GM21529 (cell line): ENCODE results near the gene ACTBL2.
"Not testable (repeated sequence)": the region's sequence is repeated elsewhere in the genome, so short reads cannot be mapped to it uniquely, and the experiment has no call there.

ENCODE experiments used
- ATAC-seq: cut with Tn5 transposase; IDR thresholded peaks from one replicate; pipeline ENCODE4 v1.9.1; 2021; ENCODE audit not compliant: unreplicated experiment

Gene ACTBL2

DNA sequence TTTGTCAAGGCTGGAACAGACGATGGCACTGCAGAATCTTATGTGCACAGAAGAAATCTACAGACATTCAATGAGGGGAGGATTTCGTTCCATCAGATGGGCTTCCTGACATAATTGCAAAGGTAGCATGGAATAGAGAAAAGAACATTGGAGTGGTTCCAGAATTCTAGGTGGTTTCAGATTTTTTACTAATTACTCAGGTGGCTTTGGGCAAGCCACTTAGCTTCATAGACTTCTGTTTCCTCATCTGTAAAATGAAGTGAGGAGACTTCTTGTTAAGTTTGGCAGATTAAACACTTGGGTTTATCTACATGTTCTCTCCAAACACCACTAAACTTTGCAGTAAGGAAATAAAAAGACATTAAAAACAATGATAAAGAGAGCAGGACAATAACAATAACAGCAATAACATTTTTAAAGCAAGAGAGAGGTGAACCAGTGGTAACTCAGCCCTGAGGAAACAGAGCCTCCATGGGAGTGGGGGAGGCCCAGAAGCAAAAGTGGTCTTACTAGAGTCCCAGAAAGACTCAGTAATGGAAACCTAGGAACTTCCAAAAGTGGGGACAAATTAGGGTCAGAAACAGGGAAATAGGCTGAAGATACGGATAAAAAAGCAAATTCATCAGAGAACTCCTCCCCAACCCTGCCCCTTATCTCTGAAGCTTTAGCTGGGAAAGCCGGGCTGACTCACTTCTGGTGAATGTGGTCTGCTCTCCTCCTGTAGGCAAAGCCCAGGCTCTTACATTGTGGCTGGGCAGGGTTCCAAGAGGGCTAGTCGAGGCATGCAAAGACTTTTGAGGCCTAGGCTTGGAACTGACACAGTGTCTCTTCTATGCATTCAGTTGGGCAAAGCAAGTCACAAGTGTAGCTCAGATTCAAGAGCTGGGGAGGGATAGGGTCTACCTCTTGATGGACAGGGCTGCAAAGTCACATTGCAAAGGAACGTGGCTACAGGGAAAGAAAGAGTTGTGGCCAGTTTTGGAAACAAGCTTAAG lies 11.8 kb upstream of the ACTBL2 start:
- ATAC-seq = peak; percentile 32

DNA sequence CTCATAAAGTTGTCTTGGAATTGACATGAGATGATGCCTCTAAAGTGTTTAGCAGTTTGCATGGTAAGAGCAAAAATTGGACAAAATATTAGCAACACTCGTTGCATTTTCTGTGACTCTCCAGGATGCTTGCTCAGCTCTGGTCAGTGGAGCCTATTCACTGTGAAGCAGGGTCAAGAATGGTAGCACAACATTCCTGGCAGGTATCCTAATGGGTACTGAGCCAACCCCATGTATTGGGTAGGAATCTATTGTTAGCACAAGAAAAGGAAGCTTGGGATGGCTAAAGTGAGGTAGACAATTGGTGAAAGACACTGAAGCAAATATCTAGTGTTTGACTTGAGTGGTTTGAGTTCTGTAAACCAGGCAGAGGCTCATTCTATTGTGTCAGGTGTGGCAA lies 10.4 kb upstream of the ACTBL2 start:
- no peak for ATAC-seq

DNA sequence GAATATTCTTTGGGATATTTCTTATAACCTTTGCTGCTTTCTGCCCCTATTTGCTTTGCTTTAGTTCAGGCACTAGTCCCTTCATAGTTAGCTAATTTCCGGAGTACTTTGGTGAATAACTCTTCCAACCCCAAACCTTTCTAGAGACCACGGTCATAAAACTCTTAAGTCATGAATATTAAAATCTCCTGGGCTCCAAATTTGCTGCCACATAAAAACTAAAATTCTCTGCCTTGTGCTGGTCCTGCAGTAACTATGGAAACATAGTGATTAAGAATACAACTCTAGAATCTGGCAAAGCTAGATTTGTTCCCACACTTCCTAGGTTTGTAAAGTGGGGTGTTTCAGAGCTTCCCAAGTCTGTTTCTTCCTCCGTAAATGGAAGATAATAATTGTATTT lies 10.0 kb upstream of the ACTBL2 start:
- ATAC-seq = no peak

DNA sequence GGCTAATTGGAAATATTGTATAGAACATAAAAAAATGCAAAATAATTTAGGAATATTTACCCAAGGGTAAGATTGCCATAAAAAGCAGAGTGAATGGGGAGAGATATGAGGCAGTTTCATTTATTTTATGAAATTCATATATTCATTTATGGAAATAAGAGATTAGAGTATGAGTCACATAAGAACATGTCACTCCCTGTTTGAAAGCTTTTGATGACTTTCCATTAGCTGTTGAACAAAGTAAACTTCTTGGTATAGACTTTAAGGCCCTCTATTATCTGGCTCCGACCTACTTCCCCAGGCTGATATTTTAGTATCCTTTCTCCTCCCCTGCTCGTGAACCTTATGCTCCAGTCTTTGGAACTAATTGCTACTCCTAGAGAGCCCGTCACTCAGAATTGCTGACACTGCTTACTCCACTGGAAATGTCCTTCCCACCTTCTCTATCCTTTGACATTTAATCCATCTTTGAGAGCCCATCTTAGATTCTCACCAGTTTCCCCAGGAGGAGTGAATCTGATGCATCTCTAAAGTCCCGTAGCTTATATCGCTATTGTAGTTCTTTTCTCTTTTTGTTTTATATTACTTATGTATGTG lies 8.9 kb upstream of the ACTBL2 start:
- ATAC-seq = no peak

DNA sequence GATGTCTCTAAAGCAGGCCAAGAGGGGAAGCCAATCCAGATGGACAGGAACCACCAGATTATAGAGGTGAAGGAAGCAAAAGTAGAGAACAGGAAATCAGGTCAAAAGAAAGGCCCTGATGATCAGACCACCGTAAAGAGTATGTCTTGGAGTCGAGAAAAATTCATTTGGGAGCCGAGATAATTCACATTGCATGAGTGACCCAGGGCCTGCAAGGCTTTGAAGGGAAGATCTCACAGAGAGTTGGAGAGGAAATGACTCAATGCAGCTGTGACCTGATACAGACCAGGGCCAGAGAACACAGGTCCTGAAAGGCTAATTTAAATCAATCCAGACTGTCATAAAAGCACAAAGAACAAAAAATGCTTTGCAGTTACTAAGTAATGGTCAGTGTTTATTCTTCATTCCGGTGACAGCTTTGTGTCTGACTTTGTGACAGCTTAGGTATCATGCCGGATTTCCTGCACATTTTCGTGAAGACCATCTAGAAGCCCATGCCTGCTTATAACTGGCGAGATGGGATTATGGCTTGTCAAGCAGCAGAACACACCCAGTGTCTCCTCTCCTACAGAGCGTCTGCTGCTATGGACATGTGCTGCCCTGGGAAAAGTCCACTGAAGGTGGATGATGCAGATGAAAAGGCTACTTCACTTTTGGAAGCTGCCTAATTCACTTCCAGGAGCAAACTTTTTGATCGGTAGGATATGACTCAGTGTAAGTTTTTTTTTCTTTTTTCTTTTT lies 5.8 kb upstream of the ACTBL2 start:
- ATAC-seq = no peak

DNA sequence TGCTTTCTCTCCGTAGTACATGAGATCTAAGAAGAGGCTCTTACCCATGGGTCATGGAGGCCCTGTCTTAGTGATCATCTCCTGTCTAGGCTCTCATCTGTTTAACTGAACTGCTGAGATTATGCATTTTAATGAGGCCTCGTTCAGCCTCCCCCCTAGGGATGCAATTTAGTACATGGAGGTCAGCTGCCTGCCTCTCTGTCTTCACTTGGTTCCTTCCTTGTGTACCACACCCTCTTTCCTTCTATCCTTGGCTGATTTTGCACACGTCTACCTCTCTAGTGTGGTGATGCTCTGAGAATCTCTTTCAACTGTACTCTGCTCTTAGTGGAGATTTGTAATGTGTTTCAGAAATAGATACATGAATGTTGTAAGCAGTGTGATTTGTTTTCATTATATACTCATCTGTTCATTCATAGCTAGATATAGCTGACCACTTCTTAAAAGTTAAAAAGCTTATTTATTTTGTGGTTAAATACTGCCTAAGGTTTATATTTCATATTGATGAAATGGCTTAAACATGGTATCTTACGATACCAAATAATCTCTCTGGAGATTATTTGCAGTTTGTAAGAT lies 3.5 kb upstream of the ACTBL2 start:
- no peak for ATAC-seq

DNA sequence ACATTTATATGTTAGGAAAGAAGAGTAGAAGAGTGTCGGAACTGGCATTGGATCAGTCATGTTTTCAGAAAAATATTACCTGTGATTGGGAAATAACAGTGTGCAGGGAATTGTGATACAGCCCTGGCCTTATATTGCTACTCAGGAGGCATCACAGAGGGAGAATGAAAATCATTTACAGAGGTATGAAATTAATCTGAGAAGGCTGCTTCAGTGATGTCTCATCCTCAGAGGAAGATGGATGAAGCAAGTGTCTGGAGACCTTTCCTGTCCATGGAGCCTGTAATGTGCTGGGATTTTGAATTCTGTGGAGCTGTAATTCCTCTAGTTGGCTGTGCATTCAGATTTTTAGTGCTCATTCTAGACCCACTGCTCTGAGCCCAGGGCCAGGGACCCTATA lies 3.8 kb downstream of the ACTBL2 start:
- no peak for ATAC-seq

DNA sequence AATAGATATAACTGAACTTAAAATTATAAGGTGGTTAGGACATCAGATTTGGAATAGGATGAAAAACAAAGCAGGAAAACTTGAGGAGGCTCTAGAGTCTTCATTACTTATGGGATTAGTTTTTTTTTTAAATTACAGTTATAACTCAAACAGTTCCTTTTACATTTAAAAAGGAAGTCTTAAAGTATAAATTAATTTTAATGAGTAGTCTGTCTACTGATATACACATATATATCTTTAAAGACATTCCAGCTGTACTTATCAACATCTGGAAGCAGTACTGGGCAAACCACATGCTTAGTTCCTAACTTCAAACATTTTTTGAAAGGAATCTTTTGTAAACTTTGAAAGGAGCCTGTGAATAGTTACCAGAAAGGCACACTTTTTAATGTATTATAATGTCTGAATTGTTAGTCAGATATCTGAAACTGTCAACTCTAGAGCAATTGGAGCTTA lies 6.0 kb downstream of the ACTBL2 start:
- no peak for ATAC-seq

DNA sequence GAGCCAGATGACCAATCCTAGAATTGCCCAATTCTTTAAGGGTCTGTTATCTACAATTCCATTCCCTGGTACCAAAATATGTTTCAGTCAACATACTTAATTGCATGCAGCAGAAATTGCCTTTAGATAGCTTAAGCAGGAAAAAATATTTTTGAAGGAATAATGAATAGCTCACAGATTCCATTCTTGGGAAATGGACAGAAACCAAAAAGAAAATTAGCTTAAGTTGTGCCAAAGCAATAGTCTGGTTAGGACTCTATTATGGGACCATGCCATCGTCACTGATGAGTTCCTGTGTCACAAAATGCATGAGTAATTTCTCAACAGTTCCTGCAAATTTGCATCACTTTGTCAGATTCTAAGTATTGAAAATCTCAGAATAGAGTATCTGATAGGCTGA lies 12.3 kb downstream of the ACTBL2 start:
- ATAC-seq = no peak

DNA sequence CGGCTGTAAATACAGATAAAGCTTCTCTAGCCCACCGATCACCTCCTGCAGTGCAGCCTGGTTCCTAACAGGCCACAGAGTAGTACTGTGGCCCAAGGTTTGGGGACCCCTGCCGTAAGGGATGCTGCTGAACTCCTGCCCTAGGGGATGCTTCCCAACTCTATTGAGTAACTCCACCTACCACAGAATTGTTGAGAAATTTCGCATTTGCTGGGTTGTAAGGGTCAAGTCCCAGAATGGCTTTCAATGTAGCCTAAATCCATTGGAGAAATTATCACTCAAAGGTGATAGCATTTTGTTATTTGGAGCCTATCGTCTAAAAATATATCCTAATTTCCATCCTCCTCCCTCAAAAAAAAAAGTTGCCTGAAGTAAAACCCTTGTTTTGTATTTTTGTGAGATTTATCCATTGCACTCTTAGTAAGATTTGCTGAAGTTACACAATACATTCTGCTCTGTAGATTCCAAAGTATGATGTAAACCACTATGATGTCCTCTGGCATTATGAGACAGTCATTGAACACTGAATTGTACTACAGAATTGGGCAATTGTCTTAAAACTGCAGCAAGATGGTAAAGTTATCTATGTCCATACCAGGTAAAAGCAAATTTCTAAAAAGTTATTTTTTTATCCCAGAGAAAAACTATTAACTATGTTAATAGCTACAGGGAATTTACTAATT lies 14.0 kb downstream of the ACTBL2 start:
- ATAC-seq = no peak

DNA sequence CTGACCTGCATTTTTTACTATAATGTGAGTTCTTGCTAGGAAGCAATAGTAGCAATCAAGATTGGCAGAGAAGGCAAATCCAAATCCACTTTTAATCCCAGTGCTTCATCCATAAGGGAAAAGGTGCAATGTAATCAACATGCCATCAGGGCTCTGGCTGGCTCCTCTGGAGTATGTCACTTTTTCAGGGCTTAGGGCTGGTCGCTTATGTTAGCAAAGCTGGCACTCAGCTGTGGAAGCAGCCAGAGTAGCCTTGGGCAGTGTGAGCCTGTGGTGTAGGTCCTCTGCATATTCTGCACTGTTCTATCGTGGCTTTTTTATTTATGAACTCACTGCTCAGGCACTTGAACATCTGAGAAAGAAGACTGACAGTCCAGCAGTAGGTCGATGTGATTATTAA lies 16.1 kb downstream of the ACTBL2 start:
- no peak for ATAC-seq

DNA sequence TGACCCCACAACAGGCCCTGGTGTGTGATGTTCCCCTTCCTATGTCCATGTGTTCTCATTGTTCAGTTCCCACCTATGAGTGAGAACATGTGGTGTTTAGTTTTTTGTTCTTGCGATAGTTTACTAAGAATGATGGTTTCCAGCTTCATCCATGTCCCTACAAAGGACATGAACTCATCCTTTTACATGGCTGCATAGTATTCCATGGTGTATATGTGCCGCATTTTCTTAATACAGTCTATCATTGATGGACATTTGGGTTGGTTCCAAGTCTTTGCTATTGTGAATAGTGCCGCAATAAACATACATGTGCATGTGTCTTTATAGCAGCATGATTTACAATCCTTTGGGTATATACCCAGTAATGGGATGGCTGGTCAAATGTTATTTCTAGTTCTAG lies 22.6 kb downstream of the ACTBL2 start:
- ATAC-seq = not testable (repeated sequence)

DNA sequence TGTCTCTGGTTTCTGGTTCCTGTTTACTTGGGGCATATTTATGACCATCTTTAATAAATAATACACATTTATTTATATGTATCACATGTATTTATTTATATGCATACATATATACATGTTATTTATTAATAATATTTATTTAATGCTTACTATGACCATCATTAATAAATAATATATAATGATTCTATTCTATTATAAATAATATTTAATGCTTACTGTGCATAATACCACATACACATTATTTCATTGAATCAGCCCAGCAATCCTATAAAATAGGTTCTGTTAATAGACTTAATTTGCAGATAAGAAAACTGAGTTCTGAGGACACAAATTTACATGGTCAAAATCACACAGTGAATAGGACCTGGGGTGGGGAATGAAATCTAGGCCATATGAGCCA lies 24.2 kb downstream of the ACTBL2 start:
- ATAC-seq = no peak

DNA sequence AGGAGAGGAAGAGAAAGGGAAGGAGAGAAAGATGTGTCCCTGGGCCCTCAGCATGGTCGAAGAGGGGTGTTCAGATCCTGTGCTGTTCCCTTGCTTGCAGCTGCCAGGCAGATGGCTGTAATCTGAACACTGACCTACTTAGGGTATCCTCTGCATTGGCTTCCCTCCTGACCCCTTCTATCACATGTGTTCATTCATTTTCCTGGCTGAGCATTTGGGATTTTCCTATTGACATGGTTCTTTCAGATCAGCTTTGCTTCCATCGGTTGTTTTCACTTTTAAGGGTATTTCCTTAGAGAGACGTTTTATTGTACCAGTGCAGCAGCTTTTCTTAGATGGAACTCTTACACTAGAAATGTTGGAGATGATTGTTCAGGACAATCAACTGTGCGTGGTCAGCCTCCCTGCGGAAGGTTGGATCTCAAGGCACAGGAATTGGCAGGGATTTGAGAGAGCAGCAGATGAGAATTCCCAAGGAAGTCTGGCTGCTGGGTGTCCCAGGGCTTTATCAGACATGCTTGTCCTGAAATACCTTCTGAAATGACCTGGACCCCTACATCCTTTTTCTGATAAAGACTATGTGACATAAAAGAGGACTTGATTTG lies 26.0 kb downstream of the ACTBL2 start:
- ATAC-seq = no peak

DNA sequence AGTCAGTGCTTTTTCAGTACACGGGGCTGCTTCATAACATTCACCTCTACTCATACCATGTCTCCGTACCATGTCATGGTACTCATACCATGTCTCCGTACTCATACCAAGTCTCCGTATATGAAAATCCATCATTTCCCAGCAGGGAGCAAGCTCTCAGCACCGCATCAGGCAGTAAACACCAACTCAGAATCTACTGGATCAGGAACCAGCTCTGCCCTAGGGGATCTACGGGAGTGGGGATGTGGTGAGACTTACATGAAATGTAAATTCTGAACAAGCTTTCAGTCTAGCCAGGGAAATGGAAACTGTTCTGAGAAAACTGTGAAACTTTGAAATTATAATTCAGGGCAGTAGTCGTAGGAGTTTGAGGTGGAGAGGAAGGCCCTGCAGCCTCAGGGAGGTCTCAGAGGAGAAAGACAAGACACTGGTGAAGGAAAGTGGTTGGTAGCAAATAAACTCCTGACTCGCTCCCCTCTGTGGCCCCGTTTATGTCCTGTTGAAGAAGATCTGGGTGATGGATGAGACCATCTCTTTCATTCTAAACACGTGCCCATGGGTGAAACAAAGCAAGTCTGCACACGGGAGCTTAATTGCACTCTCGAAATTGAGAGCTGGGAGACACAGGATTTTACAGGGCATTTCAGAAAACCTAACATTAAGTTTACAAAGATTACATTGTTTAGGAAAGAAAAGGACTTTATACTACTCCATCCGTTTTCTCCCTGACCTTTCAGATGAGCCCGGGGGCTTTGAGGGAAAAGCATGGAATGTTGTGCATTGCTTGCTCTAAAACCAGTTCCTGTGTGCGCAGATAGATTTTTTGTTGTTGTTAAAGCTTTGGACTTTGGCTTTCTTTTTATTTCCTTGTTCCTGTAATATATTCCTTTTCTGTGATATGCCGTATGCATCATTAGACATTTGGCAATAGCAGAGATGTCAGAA lies 26.8 kb downstream of the ACTBL2 start:
- ATAC-seq = no peak

DNA sequence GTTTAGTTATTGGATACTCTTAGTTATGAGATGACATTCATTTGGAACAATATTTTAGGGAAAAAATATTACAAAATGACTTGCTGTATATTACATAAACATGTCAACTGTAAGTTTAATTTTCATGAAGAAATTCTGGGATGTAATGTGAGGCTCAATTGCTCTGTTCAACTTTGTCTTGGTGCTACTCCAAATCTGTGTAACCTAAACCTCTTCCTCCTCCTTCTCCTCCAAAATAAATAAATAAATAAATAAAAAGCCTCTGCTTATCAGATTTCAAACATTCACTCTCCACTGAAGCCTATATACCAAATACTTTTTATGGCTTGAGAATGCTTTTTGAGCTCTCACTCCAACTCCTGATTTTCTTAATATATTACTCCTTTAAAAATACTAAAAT lies 27.7 kb downstream of the ACTBL2 start:
- ATAC-seq = no peak

DNA sequence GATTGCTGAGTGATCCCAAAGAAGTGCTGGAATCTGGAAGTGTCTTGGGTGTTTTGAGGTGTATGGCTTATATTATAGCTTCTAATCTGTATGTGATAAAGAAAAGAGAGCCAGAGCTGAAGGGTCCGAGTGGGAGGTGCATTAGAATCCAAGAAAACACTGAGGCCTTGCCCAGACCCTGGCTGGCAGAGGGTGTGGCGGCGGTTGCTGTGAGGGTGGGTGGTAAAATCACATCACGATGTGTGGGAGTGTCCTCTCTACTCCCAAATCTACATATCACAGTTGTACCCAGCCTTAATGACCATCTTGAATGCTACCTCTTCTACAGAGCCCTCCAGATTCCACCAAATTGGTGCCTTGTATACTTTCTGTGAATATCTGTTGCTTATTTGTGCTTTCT lies 28.9 kb downstream of the ACTBL2 start:
- no peak for ATAC-seq

DNA sequence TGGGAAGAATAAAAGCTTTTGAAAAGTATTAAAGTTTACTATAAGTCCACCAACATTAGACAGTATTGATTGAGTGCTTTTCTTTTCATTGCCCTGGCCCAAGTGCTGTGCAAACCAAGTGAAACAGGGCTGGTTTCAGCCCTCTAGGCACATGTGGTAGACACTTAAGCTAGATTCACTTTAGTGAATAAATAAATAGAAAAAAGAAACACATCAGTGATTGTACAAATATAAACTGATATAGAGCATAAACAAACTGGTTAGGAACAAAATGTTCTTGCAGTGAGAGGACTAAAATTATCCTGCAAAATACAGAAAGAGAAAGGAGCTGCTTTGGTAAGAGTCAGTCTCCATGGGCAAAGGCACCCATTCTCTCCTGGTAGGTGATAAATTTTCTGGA lies 29.7 kb downstream of the ACTBL2 start:
- no peak for ATAC-seq
